Breast epithelium (tissue), 4 donors: ENCODE results near the gene PSME1. TPM values are rescaled to one million over a fixed set of nuclear protein-coding genes. Genes with fewer than 3 reads are reported as not detected.
"Not testable (repeated sequence)": the region's sequence is repeated elsewhere in the genome, so short reads cannot be mapped to it uniquely, and the experiment has no call there.

Source experiments
- DNase-seq, 2 donors: peaks; one replicate each; pipeline ENCODE4 v3.0.0-alpha.2; 2019; ENCODE audit warnings: low spot score in 2 of 2
- H3K27ac ChIP-seq, 2 donors: fragments of 200-600 bp; sonication (generic) in 1 of 2; one replicate each; pipeline ENCODE4 v1.5.1; 2016 to 2019; ENCODE audit warnings: mild to moderate bottlenecking in 1 of 2
- H3K27me3 ChIP-seq, 2 donors: fragments of 200-600 bp; sonication (generic) in 1 of 2; one replicate each; pipeline versions ENCODE4 v1.5.1 to v1.6.0; 2017 to 2019; ENCODE audit warnings: control low read depth in 1 of 2, mild to moderate bottlenecking in 1 of 2
- H3K36me3 ChIP-seq: fragments of 200-600 bp; one replicate; pipeline ENCODE4 v1.5.1; 2019
- H3K4me1 ChIP-seq, 2 donors: fragments of 200-600 bp; sonication (generic); one replicate each; pipeline ENCODE4 v1.5.1; 2016 to 2019; ENCODE audit warnings: control low read depth in 1 of 2
- H3K4me3 ChIP-seq, 3 donors: fragments of 200-600 bp; sonication (generic); 1 replicate in 2 of 3; 2 replicates in 1 of 3; pipeline ENCODE4 v1.5.1; 2016 to 2019; ENCODE audit warnings: mild to moderate bottlenecking in 3 of 3, moderate library complexity in 2 of 3
- H3K9me3 ChIP-seq, 2 donors: fragments of 200-600 bp; sonication (generic) in 1 of 2; one replicate each; pipeline ENCODE4 v1.5.1; 2016 to 2019; ENCODE audit warnings: control low read depth in 1 of 2
- POLR2A ChIP-seq: fragments of 450-650 bp; IDR thresholded peaks from one replicate; pipeline ENCODE4 v1.6.1; 2016; ENCODE audit warnings: antibody characterized with exemption, mild to moderate bottlenecking, moderate library complexity
- POLR2AphosphoS5 ChIP-seq, 3 donors: sonication (generic); formaldehyde crosslinking; IDR thresholded peaks; one replicate each; pipeline ENCODE4 v1.6.1; 2017; ENCODE audit warnings: antibody characterized with exemption in 3 of 3
- intact Hi-C: fragments of 100-400 bp; cut with DNase I; formaldehyde crosslinking; loops from one replicate; pipeline ENCODE4 v1.15.1; 2023; ENCODE audit warnings: low total_unique reads
- total RNA-seq, 3 donors: library from RNA; depleted of rRNA; stranded (reverse); fragments of >200 nt; gene quantifications; one replicate each; pipeline ENCODE4 v1.1.0, GENCODE V29; 2016
- TF ChIP-seq, protein P1 (sequence below), 3 donors: fragments of 450-650 bp; IDR thresholded peaks; one replicate each; pipeline ENCODE4 v1.5.1; 2016 to 2017; ENCODE audit warnings: antibody characterized with exemption in 3 of 3, mild to moderate bottlenecking in 3 of 3, moderate library complexity in 3 of 3

The PSME1 gene
- total RNA-seq, 3 donors from 2014 or later: 91.1 to 151 (median 135) TPM

DNA sequence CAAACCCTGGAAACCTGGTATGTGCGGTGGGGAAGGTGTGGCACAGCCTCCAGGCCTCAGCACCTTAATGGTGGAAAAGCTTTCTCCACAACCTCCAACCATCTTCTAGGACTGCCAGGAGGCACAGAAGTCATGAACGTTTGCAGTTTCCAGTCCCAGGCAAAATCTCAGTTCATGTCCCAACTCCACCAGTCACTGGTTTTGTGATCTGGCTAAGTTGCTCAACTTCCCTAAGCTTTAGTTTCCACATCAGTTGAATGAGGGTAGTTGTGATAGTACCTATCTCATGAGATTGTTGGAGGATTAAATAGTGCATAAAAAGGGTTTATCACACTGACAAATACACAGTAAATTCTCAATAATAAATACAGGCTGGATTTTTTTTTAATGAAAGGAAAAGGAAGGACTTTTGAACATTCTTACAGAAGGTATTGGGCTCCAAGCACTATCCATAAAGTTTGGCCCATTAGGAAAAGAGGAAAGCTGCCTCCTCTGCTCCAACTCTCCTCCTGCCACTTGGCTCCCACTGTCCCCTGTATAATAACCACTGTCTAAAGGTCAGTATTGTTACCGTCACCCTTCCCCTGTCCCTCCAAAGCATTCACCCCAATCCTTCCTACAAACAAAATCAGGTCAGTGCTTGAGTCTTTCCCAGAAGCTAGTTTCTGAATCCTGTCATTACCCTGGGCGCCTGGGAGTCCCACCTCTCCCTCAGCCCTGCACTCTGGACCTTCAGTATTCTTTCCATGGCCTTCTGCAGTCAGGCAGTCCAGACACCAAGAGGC lies 35.6 kb upstream of the PSME1 start:
- no peak overlapping the region for H3K27ac ChIP-seq
- intact Hi-C loops: no loop called here
- no peaks in the 10 kb centered on the region for H3K36me3 ChIP-seq
- TF ChIP-seq, protein P1, sequence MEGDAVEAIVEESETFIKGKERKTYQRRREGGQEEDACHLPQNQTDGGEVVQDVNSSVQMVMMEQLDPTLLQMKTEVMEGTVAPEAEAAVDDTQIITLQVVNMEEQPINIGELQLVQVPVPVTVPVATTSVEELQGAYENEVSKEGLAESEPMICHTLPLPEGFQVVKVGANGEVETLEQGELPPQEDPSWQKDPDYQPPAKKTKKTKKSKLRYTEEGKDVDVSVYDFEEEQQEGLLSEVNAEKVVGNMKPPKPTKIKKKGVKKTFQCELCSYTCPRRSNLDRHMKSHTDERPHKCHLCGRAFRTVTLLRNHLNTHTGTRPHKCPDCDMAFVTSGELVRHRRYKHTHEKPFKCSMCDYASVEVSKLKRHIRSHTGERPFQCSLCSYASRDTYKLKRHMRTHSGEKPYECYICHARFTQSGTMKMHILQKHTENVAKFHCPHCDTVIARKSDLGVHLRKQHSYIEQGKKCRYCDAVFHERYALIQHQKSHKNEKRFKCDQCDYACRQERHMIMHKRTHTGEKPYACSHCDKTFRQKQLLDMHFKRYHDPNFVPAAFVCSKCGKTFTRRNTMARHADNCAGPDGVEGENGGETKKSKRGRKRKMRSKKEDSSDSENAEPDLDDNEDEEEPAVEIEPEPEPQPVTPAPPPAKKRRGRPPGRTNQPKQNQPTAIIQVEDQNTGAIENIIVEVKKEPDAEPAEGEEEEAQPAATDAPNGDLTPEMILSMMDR (IDR thresholded peaks at IDR 0.05): no peak
- TF ChIP-seq POLR2AphosphoS5 (IDR thresholded peaks at IDR 0.05) (no peak), POLR2A (no peak)
- no peak for DNase-seq
- H3K4me1 ChIP-seq: peaks cover 0 to 4% of the 10 kb centered on the region in 2 donors
- H3K9me3 ChIP-seq: no peaks in the 10 kb centered on the region
- H3K4me3 ChIP-seq: no peak overlapping the region
- H3K27me3 ChIP-seq: no peaks in the 10 kb centered on the region

DNA sequence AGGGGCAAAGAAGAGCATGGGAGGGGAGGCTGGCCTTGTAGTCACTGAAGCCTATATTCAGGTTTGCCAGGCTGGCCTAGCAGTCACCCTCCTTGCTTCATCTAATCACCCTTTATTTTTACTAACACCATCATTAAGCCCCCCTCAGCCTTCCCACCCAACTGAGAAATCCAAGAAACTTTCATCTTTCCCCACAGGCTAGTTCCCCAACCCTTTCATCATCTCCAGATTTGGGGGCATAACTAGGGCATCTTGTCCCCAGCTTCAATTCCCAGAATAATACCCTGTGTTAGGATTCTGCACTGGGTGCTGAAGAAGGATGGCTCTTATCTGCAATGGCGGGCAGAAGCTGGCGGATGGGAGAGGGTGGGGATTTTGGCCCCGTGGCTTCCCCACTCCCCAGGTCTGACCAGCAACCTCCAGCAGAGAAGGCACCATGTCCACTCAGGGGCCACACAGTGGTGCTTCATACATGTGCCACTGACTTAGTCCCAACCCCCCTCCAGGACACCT lies 35.0 kb upstream of the PSME1 start:
- DNase-seq: no peak
- Histone ChIP-seq H3K4me1 (no peaks in the 10 kb centered on the region), H3K9me3 (no peaks in the 10 kb centered on the region), H3K27me3 (no peaks in the 10 kb centered on the region), H3K4me3 (no peak overlapping the region), H3K36me3 (no peaks in the 10 kb centered on the region), H3K27ac (no peak overlapping the region)
- intact Hi-C loops: no loop called here
- TF ChIP-seq, protein P1 (IDR thresholded peaks at IDR 0.05): no peak
- TF ChIP-seq POLR2AphosphoS5 (IDR thresholded peaks at IDR 0.05) (no peak), POLR2A (no peak)

DNA sequence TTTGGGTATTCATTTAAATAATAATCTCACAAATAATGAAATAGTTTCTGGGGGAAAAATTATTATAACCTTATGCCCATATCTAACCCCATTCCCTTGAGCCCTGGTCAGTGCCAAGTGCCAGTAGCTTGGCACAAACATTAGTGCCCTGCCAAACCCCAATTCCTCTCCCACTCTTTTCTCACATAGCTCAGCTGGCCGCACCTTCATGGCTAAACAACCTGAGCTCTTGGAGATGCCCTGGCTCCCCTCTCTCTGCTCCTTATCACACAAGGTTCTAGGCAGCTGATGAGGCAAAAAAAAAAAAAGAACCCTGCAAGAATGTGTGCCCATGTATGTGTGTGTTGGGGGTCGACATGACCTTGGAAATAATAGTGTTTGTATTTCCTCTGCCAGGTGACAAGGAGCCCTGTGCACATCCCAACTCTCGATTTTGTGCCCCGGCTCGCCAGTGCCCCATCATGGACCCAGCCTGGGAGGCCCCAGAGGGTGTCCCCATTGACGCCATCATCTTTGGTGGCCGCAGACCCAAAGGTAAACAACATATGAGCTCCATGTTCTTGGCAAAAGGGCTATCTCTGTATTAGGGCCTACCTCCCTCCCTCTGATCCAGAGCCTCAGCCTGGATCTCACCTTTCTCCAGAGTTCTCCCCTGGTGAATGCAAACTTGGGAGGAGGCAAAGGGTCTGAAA lies 33.5 kb upstream of the PSME1 start:
- intact Hi-C loops: no loop called here
- Histone ChIP-seq H3K4me1 (no peaks in the 10 kb centered on the region), H3K4me3 (no peak overlapping the region), H3K36me3 (no peaks in the 10 kb centered on the region), H3K9me3 (no peaks in the 10 kb centered on the region), H3K27me3 (no peaks in the 10 kb centered on the region), H3K27ac (no peak overlapping the region)
- DNase-seq: no peak
- TF ChIP-seq, protein P1 (IDR thresholded peaks at IDR 0.05): no peak
- TF ChIP-seq POLR2A: no peak
- no peak for TF ChIP-seq POLR2AphosphoS5 (IDR thresholded peaks at IDR 0.05)

DNA sequence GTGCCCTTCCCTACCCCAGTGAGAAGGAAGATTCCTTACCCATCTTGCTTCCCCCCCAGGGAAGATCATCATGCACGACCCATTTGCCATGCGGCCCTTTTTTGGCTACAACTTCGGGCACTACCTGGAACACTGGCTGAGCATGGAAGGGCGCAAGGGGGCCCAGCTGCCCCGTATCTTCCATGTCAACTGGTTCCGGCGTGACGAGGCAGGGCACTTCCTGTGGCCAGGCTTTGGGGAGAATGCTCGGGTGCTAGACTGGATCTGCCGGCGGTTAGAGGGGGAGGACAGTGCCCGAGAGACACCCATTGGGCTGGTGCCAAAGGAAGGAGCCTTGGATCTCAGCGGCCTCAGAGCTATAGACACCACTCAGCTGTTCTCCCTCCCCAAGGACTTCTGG lies 32.5 kb upstream of the PSME1 start:
- intact Hi-C loops: no loop called here
- TF ChIP-seq POLR2AphosphoS5 (IDR thresholded peaks at IDR 0.05) (no peak), POLR2A (no peak)
- TF ChIP-seq, protein P1 (IDR thresholded peaks at IDR 0.05): no peak
- Histone ChIP-seq H3K36me3 (no peaks in the 10 kb centered on the region), H3K9me3 (no peaks in the 10 kb centered on the region), H3K4me3 (no peak overlapping the region), H3K4me1 (no peaks in the 10 kb centered on the region), H3K27ac (no peak overlapping the region), H3K27me3 (no peaks in the 10 kb centered on the region)
- DNase-seq: no peak

DNA sequence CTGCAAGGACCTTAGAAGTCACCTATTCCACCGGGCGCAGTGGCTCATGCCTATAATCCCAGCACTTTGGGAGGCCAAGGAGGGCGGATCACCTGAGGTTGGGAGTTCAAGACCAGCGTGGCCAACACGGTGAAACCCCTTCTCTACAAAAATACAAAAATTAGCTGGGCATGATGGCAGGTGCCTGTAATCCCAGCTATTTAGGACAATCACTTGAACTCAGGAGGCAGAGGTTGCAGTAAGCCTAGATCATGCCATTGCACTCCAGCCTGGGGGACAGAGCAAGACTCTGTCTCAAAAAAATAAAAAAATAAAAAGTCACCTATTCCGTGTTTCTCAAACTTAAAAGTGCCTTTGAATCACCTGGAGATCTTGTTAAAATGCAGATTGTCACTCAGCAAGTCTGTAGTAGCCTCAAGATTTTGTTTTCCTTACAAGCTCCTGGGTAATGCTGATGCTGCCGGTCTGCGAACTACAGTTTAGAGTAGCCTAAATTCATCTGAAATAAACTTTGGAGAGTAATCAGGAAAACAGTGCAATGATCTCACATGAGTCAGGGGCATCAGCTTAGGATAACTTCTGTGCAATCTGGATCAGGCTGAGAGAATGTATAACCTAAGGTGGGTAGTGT lies 30.3 kb upstream of the PSME1 start:
- intact Hi-C loops, H3K4me1 ChIP-seq, H3K27me3 ChIP-seq, H3K4me3 ChIP-seq, H3K27ac ChIP-seq, H3K36me3 ChIP-seq, H3K9me3 ChIP-seq, DNase-seq: not testable (repeated sequence)
